HEK293T (cell line): ENCODE results near the gene SMAD6.

Source experiments
- CTCF ChIA-PET: fragments of 350-600 bp; formaldehyde crosslinking; extraction: SDS; loops from one replicate; lab custom pipeline; 2021; ENCODE audit warnings: antibody characterized with exemption, inconsistent platforms; lab: Yijun Ruan, JAX
- POLR2A ChIA-PET: fragments of 350-600 bp; formaldehyde crosslinking; extraction: SDS; loops from one replicate; lab custom pipeline; 2020; ENCODE audit warnings: antibody characterized with exemption, inconsistent platforms; lab: Yijun Ruan, JAX
- DNase-seq: peaks from one replicate; pipeline ENCODE4 v3.0.0; 2012; ENCODE audit warnings: mixed read lengths; ENCODE audit errors: extremely low spot score
- ARNT ChIP-seq: fragments of 450-650 bp; IDR thresholded peaks from 2 replicates; pipeline ENCODE4 v1.6.1; 2017; ENCODE audit warnings: mild to moderate bottlenecking
- BHLHE40 ChIP-seq: fragments of 450-650 bp; IDR thresholded peaks from 2 replicates; pipeline ENCODE4 v1.6.1; 2016; ENCODE audit warnings: mild to moderate bottlenecking, moderate library complexity, borderline replicate concordance
- CTBP1 ChIP-seq: fragments of 450-650 bp; IDR thresholded peaks from 2 replicates; pipeline ENCODE4 v1.6.1; 2016; ENCODE audit warnings: borderline replicate concordance
- ELF4 ChIP-seq: fragments of 450-650 bp; IDR thresholded peaks from 2 replicates; pipeline ENCODE4 v1.6.1; 2017; ENCODE audit warnings: antibody characterized with exemption
- FOXA1 ChIP-seq: fragments of 450-650 bp; IDR thresholded peaks from 2 replicates; pipeline ENCODE4 v1.6.1; 2016; ENCODE audit warnings: mild to moderate bottlenecking
- FOXK2 ChIP-seq: fragments of 450-650 bp; IDR thresholded peaks from 2 replicates; pipeline ENCODE4 v1.6.1; 2016; ENCODE audit warnings: mild to moderate bottlenecking
- FOXM1 ChIP-seq: fragments of 450-650 bp; IDR thresholded peaks from 2 replicates; pipeline ENCODE4 v1.6.1; 2017; ENCODE audit warnings: mild to moderate bottlenecking, borderline replicate concordance
- HDGF ChIP-seq: fragments of 450-650 bp; IDR thresholded peaks from 2 replicates; pipeline ENCODE4 v1.6.1; 2017; ENCODE audit warnings: antibody characterized with exemption, borderline replicate concordance
- L3MBTL2 ChIP-seq: fragments of 450-650 bp; conservative IDR thresholded peaks from 2 replicates; pipeline ENCODE4 v1.6.1; 2016; ENCODE audit warnings: mild to moderate bottlenecking
- LEF1 ChIP-seq: fragments of 450-650 bp; IDR thresholded peaks from 2 replicates; pipeline ENCODE4 v1.6.1; 2017; ENCODE audit warnings: mild to moderate bottlenecking, borderline replicate concordance
- NFRKB ChIP-seq: fragments of 450-650 bp; IDR thresholded peaks from 2 replicates; pipeline ENCODE4 v1.6.1; 2016; ENCODE audit warnings: mild to moderate bottlenecking, moderate library complexity
- SP1 ChIP-seq: fragments of 450-650 bp; IDR thresholded peaks from 2 replicates; pipeline ENCODE4 v1.6.1; 2017
- SUZ12 ChIP-seq: fragments of 450-650 bp; IDR thresholded peaks from 2 replicates; pipeline ENCODE4 v1.6.1; 2016; ENCODE audit warnings: mild to moderate bottlenecking
- TARDBP ChIP-seq: fragments of 450-650 bp; IDR thresholded peaks from 2 replicates; pipeline ENCODE4 v1.6.1; 2016
- ZNF384 ChIP-seq: fragments of 450-650 bp; IDR thresholded peaks from 2 replicates; pipeline ENCODE4 v1.6.1; 2016
- TF ChIP-seq, protein P1 (sequence below): fragments of 450-650 bp; IDR thresholded peaks from 2 replicates; pipeline ENCODE4 v1.6.1; 2016

The SMAD6 gene

GRCh38 chr15:66655997-66656396 is 46.0 kb upstream of the SMAD6 start:
- ChIA-PET CTCF (no interaction called here), POLR2A (no interaction called here)
- no peak for DNase-seq
- TF ChIP-seq ARNT (no peak), TARDBP (no peak), HDGF (no peak), L3MBTL2 (no peak), FOXA1 (no peak), SP1 (no peak), LEF1 (no peak), ZNF384 (no peak), SUZ12 (no peak), ELF4 (no peak), CTBP1 (no peak), FOXM1 (no peak), FOXK2 (no peak), NFRKB (no peak), BHLHE40 (no peak)
- TF ChIP-seq, protein P1, sequence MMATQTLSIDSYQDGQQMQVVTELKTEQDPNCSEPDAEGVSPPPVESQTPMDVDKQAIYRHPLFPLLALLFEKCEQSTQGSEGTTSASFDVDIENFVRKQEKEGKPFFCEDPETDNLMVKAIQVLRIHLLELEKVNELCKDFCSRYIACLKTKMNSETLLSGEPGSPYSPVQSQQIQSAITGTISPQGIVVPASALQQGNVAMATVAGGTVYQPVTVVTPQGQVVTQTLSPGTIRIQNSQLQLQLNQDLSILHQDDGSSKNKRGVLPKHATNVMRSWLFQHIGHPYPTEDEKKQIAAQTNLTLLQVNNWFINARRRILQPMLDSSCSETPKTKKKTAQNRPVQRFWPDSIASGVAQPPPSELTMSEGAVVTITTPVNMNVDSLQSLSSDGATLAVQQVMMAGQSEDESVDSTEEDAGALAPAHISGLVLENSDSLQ: no peak

- no peak for DNase-seq
- ChIA-PET POLR2A (no interaction called here), CTCF (no interaction called here)
- no peak for TF ChIP-seq TARDBP
- no peak for TF ChIP-seq BHLHE40
- no peak for TF ChIP-seq SUZ12
- TF ChIP-seq ARNT: no peak
- no peak for TF ChIP-seq LEF1
- no peak for TF ChIP-seq NFRKB
- no peak for TF ChIP-seq L3MBTL2
- no peak for TF ChIP-seq ZNF384
- TF ChIP-seq, protein P1: no peak
- no peak for TF ChIP-seq FOXM1
- no peak for TF ChIP-seq CTBP1
- no peak for TF ChIP-seq SP1
- no peak for TF ChIP-seq FOXA1
- no peak for TF ChIP-seq ELF4
- no peak for TF ChIP-seq FOXK2
- no peak for TF ChIP-seq HDGF
These were observed 44.6 kb upstream of the SMAD6 start for GRCh38 chr15:66657185-66658020.

- CTCF ChIA-PET: no interaction called here
These were observed 44.0 kb upstream of the SMAD6 start for GRCh38 chr15:66658044-66658443.

DNA sequence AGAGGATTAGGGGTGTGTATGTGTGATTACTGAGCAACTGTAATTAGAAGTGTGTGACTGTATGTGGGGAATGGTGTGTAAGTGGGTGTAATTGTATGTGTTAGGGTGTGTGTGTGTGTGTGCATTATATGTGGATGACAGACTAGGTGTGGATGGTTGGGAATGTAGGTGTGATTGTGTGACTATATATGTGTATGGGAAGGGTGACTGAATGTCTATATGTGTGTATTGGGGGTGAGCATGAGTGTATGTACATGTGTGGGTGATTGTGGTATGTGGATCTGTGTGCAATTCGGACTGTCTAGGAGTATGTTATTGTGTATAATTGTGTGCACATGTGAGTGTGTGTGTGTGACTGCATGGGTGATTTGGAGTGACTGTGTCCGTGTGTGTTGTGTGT is 43.2 kb upstream of the SMAD6 start:
- TF ChIP-seq BHLHE40 (no peak), FOXA1 (no peak), SUZ12 (no peak), FOXM1 (no peak), LEF1 (no peak), NFRKB (no peak)
- POLR2A ChIA-PET: no interaction called here
- DNase-seq: no peak
- CTCF ChIA-PET: no interaction called here

More at GRCh38 chr15:66658044-66658443, 44.0 kb upstream of the SMAD6 start:
- no peak for DNase-seq
- no peak for TF ChIP-seq SUZ12
- no peak for TF ChIP-seq TARDBP
- TF ChIP-seq, protein P1: no peak
- TF ChIP-seq L3MBTL2: no peak
- no peak for TF ChIP-seq HDGF
- no peak for TF ChIP-seq FOXA1
- no peak for TF ChIP-seq ZNF384
- no peak for TF ChIP-seq SP1
- TF ChIP-seq NFRKB: no peak
- TF ChIP-seq ARNT: no peak
- no peak for TF ChIP-seq CTBP1
- TF ChIP-seq FOXK2: no peak
- no peak for TF ChIP-seq FOXM1
- TF ChIP-seq ELF4: no peak
- no peak for TF ChIP-seq BHLHE40
- POLR2A ChIA-PET: no interaction called here

- ChIA-PET CTCF (no interaction called here), POLR2A (no interaction called here)
- TF ChIP-seq ZNF384: no peak
- no peak for TF ChIP-seq ARNT
- TF ChIP-seq LEF1: no peak
- TF ChIP-seq NFRKB: no peak
- TF ChIP-seq L3MBTL2: no peak
- no peak for TF ChIP-seq FOXK2
- no peak for TF ChIP-seq BHLHE40
- TF ChIP-seq, protein P1: no peak
- TF ChIP-seq HDGF: no peak
- TF ChIP-seq TARDBP: no peak
- no peak for TF ChIP-seq FOXA1
- no peak for TF ChIP-seq SUZ12
- no peak for TF ChIP-seq FOXM1
- TF ChIP-seq SP1: no peak
- no peak for TF ChIP-seq ELF4
- TF ChIP-seq CTBP1: no peak
- no peak for DNase-seq
These were observed 42.7 kb upstream of the SMAD6 start for GRCh38 chr15:66659384-66659783.
